Sciatic nerve (tissue), 2 donors: ENCODE data around the gene EFHC1. TPM values are rescaled to one million over a fixed set of nuclear protein-coding genes. Genes with fewer than 3 reads are reported as not detected.

Experiments used
- ATAC-seq: fragments of 200-7000 bp; cut with Tn5 transposase; one replicate; pipeline ENCODE4 v1.9.1; 2020; ENCODE audit warnings: mild to moderate bottlenecking, moderate library complexity
- DNase-seq: peaks from one replicate; pipeline ENCODE4 v3.0.0-alpha.2; 2020; ENCODE audit warnings: low spot score
- intact Hi-C: fragments of 100-400 bp; cut with DNase I; formaldehyde crosslinking; loops from one replicate; pipeline ENCODE4 v1.14.2; 2022
- total RNA-seq: library from RNA; stranded (reverse); fragmentation: NEBNext Ultra II Directional; extraction: Animal tissue kit (Norgen Biotek cat#: 25700); gene quantifications from one replicate; pipeline ENCODE4 v1.2.1, GENCODE V29; 2021
- donor health status: DM: no; HTN: no; CAD: no.
- donor health status: DM: no; HTN: no; CAD: no.

The EFHC1 gene
- total RNA-seq, 1 donor from 2014 or later: 38.7 TPM

DNA sequence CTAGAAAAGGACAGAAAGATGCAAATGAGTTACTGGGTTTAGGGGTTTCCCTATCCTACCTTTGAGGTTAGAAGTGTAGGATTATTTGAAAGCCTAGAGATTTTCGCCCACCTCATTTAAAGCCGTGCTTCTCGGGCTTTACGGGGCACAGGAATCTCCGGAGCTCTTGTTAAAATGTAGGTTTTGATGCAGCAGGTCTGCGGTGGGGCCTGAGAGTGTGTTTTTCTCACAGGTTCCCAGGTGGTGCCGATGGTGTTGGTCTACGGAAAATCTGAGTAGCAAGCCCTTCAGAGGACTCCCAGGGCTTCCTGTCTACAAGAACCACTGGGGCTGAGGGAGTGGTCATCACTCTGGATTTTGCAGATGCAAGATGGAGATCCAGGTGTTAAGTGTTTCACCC, 109.2 kb downstream of the EFHC1 start:
- intact Hi-C loops: no loop called here
- no peak for ATAC-seq
- DNase-seq: no peak

DNA sequence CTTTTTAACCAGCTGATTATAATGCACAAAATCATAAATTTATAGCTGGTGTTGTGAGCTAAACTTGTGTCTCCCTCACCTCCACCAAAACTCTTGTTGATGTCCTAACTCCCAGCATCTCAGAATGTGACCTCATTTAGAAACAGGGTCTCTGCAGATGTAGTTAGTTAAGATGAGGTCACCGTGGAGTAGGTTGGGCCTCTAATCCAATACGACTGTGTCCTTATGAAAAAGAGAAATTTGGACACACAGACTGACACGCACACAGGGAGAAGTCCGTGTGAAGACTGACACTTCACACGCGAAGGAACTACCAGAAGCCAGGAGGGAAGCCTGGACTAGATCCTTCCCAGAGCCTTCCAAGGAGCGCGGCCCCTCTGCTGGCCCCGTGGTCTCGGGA, 110.2 kb downstream of the EFHC1 start:
- no peak for ATAC-seq
- intact Hi-C loops: no loop called here
- no peak for DNase-seq

DNA sequence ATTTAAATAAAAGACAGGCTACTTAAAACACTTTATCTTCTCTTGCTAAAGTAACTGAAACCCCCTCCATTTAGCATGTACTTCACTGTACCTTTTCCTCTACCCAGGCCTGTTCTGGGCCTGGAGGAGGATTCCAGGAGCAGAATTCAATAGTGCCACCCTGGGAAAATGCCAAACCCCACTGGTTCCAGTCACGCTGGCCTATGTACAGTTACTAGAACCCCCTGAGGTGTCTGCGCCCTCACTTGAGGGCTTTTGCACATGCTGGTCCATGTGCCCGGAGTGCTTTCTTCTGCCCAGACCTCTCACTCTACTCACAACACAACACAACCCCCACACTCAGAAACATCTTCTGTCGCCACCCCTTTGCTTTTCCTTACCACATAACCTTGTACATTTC, 111.3 kb downstream of the EFHC1 start:
- DNase-seq (no peak), ATAC-seq (no peak)
- intact Hi-C loops: no loop called here

DNA sequence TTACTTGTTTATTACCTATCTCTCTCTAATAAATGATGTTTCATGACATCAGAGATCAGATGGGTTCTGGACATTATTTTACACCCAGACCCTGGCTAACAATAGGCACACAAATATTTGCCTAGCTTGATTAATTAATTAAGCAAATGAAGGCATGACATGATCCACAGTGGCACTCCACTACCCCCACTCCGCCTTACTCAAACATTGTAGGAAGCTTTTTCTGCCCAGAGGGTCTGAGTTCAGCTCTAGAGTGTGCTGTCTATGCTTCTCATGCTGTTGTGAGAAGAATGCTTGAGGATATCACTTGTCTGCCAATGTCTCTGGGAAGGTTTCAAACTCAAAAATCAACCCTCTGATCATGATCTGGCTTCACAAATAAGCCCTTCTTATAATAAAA, 111.7 kb downstream of the EFHC1 start:
- intact Hi-C loops: no loop called here
- DNase-seq: no peak
- no peak for ATAC-seq

DNA sequence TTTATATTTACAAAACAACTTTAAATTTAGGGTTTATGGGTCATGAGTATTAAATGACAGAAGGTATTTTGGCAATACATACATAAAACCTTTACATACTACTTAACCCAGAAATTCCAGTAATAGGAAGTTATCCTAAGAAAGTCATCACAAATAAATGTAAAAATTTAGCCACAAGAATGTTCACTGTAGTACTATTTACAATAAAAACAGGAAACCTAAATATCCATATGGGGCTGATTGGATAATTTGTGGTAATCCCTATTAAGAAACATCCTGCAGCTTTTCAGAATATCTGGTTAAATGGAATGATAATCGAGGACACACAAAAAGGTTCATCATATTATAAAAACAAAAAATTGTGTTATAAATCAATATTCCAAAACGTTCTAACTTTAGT, 112.3 kb downstream of the EFHC1 start:
- ATAC-seq (no peak), DNase-seq (no peak)
- intact Hi-C loops: no loop called here

DNA sequence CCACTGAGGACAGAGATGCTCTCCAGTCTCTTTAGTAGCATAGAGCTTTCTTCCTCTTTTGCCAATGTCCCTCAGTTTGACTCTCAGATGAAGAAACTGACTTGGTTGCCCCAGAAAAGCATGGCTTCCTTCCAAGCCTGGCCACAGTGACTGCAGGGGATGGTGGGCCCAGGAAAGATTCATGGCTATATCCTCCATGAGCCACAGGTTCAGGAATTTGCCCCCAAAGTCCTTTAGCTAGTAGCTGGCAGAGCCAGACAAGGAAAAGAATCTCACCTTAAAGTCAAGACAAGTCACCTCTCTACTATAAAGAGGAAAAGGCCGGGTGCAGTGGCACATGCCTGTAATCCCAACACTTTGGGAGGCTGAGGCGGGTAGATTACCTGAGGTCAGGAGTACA, 113.3 kb downstream of the EFHC1 start:
- no peak for ATAC-seq
- intact Hi-C loops: no loop called here
- DNase-seq: no peak

DNA sequence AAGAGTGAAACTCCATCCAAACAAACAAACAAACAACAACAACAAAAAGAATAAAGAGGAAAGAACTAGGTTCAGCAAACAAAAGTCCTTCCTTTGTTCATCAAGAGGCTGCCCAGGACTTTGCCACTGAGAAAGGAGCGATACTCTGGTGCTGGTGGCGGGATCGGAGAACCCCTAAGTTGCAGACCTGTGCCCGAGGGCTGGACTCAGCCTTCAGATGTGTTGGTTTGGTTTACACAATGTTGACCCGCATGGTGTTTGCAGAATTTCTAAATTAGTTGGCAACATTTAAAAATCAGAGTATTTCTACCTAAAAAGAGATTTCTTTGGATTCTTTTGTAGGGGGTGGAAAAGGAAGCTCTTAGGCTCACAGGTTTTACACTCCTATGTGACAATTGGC, 114.2 kb downstream of the EFHC1 start:
- intact Hi-C loops: no loop called here
- DNase-seq (no peak), ATAC-seq (no peak)

DNA sequence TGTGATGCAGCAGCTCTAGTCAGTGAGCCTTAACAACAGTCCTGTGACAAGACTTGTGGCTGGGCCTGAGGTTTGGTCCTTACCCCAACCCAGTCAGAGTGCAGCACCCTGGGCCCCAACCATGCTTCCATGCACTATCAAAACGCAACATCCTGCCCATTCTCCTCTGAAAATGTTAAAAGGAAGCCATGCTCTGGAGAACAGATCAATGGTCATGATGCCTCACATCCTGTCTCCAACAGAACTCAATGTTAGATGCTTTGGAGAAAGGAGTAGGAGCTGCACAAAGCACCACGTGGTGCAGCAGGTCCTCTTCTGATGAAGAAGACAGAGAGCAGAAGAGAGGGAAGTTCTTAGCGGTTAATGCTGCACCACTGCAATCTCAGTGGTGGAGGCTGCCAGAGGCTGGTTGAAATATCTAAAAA, 114.8 kb downstream of the EFHC1 start:
- ATAC-seq: no peak
- intact Hi-C loops: no loop called here
- DNase-seq: no peak

DNA sequence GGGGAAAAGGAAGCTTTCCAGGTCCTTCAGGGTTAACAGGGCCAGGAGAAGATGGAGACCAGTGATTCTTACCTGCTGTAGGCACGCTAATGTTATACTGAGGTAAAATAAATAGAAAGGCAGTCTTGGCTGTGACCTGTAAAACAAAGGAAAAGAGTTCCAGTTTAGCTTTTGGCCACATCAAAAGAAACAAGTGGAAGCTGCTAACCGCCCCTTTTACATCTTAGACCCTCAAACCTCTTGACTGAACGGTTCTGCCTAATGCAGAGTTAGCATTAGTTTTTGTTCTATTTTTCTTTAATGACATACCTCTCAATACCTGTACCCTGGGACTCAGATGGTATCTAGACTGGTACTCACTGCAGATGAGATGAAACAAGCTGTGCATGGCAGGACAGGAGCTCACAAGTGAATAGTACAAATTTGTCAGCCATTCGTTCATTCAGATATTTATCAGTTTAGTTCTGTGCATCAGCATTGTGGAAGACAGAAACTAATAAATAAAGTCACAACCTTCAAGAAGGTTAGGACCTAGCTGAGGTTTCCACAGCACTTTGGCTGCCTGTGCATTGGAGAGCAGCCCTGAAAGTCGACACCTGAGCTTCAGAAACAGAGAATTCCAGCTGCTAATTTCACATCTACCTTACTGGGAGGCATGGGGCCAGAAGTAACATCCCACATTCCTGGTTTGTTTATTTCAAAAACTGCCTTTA, 115.7 kb downstream of the EFHC1 start:
- no peak for ATAC-seq

DNA sequence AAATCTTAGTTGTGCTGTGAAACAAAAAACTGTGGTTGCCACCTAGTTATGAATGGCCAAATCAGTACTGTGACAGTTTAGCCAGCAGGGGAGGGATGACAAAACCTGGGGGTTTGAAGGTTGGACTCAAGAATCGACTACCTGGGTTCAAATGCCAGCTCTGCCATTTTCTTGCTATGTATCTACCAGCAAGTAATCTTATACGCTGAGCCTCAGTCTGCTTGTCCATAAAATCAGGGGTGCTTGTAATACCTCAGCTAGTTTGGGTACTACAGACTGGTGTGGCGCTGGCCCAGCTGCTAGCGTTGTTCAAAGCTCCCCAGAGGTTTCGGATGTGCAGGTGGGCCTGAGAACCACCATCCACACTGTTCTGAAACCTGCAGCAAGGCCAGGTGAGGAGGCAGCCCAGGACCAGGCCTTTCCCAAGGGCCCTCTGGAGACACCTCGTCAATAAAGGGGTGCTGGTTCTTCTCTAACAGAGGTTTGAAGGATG, 116.3 kb downstream of the EFHC1 start:
- ATAC-seq (no peak), DNase-seq (no peak)
- intact Hi-C loops: no loop called here

More for the DNA sequence above, 115.7 kb downstream of the EFHC1 start:
- DNase-seq: no peak
- intact Hi-C loops: no loop called here

DNA sequence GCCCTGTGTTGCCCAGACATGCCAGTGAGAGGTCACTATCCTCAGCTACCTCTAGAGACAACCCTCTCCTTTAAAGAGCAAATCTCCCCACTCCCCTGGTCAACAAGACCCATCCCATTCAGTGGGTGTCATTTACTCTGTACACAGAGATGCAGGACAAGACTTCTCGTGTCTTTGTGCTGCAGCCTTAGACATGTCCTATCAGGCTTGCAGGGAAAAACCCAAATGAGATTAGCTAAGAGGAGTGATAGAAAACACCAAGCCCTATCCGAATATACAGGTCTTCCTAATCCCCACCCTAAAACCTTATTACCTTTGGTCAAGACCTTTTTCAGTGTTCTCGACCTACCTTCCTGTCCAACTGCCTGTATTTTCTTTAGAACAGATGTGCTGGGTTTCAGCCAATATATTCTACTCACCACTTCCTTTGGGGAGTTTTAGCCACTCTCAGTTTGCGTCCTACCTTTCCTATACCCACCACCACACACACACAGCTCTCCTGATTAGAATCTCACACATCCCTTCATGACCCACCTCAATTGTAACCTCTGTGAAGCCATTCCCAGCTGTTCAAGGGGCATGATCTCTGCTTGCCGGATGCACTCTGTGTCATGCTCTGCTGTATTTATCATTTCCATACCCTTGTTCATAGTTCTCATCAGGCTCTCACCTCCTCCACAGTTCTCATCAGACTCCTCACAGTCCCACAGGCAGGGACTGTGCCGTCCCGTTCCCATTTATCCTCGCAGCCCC, 117.0 kb downstream of the EFHC1 start:
- ATAC-seq: peak; percentile 58
- intact Hi-C loops: no loop called here
- no peak for DNase-seq

DNA sequence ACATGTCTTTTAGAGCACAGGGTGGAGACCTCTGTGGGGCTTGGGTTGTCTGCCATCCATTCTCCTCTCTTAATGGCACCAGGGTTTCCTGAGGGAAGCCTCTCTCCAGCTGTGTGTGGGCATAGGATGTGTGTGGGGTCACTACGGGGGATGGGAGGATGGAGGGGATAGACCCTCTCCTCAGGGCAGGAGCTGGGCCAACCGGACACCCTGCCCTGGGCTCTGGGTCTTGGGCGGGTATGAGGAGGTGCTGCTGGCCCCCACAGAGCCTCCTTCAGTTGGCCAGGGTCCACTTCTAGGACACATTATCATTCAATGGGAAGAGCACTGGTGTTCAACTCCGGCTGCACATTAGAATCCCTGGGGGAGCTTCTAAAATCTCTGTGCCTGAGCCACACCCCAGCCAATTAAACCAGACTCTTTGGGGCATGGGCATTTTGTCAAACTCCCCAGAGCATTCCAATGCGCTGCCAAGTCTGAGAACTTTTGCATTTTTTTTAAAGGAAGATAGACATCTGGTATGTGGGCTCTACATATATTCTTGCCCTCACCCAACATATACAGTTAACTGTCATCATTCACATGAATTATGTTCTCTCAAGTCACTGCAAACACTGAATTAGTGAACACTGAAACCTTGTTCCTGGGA, 118.2 kb downstream of the EFHC1 start:
- intact Hi-C loops: no loop called here
- ATAC-seq: no peak
- no peak for DNase-seq

DNA sequence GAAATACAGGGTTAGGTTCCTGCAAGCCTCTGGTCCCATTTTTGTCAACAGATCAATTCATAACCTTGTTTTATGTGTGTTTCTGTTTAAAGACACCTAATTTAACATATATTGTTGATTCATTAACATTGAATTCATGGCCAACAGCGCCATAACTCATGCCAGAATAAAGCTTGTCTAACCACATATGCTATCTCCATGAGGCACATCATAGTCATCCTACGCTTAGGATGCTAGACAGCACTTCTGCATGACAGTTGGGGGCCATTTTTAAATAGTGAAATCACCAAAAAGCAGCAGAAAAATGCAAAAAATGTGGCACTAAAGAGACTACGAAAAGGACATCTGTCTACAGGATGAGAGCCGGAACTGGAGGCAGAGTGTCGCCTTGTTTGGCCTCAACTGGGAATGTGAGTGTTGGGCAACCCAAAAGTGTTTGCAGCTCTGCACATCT, 118.8 kb downstream of the EFHC1 start:
- DNase-seq (no peak), ATAC-seq (no peak)
- intact Hi-C loops: no loop called here

DNA sequence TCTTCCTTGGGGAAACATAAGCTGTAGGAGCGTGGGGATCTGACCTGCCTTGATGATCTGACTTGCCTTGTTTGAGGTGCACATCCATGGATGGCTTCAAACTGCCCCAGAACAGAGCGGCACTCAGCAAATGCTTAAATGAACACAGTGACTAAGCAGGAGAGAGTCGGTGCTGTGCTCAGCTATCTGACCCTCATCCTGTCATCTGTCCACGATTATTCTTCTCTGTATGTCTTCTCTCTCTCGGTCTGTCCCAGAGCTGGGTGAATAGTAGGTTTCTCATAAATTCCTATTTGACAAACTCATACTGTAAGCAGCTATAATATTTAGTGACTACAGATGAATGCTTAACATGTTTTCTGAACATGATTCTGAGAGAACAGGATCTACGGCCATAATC, 119.5 kb downstream of the EFHC1 start:
- intact Hi-C loops: no loop called here
- DNase-seq: no peak
- ATAC-seq: no peak

DNA sequence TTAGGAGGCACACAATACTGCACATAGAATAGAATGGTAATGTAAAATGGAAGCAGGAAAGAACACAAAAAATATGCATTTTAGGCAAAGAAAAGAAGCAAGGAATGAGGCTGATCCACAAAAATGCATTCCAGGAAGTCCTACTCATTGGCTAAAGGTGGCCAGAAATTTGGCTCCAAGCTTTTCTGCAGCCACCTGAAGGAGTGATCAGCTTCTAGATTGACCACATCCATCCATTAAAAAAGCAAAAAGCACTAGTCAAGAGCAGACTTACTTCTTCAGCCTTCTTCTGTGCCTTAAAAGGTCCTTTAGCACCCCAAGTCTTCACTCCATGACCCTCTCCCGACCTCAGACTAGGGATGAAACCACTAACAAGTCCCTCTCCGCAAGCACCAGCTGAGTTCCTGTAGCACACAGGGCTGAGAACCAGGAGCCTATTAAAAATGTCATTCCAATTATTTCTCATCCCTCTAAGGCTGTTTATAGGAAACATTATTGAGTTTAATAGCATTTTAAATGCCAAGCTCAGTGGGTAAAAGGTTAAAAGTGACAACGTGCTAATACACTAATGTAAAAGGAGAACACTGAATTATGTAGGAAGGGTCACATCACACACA, 120.3 kb downstream of the EFHC1 start:
- intact Hi-C loops: no loop called here
- no peak for ATAC-seq
- DNase-seq: no peak

DNA sequence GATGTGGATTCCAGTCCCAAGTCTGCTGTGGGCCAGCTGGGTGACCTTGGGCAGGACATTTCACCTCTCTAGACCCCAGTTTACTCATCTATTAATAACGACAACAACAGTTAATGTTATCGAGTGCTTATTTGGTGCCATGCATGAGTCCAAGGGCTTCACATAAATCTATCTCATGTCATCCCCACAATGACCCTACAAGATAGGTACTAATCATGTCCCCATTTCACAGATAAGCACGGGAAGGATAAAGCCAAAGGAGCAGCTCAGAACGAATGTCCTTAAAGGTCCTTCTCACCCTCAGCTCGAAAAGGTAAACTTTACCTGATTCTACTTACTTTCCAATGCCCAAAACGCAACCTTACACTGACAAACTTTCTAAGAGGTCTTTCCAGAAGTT, 121.0 kb downstream of the EFHC1 start:
- no peak for ATAC-seq
- intact Hi-C loops: no loop called here
- DNase-seq: no peak

DNA sequence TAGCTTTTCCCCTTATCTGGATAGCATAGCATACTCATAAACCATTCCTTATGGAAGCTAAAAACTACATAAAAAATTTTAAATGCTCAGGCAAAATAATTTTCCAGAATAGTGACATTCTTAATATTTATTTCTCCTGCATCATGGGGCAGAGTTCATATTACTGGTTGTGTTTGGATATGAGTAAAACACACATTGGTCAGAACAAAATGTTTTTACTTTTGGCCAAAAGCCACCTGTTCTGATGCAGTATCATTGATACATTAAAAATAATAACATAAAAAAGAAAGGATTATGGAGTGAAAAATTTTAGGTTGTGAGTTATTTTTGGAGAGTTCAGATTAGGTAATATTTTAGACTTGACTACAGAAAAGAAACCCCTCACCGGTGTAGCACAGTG, 123.1 kb downstream of the EFHC1 start:
- intact Hi-C loops: no loop called here
- ATAC-seq: peak; percentile 34

DNA sequence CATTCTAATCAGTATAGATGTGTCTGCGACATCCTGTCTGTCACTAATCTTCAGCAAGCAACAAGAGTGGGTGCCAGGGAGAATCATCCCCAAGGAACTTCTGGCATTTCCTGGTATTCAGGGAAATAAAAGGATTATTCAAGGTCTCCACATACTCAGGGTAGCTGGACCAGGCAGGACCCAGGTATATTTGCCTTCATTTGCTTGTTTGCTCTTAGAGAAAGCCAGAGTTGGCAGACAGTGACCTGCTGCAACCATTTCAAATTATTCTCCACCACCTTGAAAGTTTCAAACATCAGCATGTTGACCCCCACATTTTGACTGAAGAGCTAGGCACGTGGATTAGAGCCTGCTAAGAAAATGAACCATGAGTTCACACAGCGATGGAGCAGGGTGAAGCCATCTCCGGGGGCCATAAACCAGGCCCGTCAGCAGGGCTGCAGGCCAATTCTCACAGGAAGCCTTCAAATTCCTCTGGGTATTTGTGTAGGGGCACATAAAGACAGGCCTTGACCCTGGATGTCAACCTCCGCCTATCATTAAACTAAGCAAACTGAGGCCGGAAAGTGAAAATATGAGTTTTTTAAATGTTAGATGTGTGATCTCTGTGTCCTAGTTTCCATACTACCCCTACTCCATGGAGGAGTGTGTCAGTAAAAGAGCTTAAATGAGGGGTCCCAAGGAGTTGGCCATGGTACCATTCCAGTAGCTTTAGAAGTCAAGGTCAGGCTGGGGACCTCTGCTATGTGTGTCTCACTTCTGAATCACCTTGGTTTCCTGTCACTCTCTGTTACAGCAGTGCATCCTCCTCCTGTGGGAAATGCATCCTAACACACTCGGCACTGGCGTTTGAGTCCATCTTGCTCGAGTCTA, 123.8 kb downstream of the EFHC1 start:
- DNase-seq: no peak
- intact Hi-C loops: no loop called here

More for the DNA sequence above, 123.1 kb downstream of the EFHC1 start:
- no peak for DNase-seq

More for the DNA sequence above, 123.8 kb downstream of the EFHC1 start:
- peak; percentile 38 for ATAC-seq
